ENCODE results near the gene ATIC. TPM values are rescaled to one million over a fixed set of nuclear protein-coding genes. Genes with fewer than 3 reads are reported as not detected.
A peak's percentile ranks its signal among the peaks of the same experiment; 100 is the strongest.

ATIC gene
- total RNA-seq, 1 donor from 2014 or later = 53.2 TPM

DNA sequence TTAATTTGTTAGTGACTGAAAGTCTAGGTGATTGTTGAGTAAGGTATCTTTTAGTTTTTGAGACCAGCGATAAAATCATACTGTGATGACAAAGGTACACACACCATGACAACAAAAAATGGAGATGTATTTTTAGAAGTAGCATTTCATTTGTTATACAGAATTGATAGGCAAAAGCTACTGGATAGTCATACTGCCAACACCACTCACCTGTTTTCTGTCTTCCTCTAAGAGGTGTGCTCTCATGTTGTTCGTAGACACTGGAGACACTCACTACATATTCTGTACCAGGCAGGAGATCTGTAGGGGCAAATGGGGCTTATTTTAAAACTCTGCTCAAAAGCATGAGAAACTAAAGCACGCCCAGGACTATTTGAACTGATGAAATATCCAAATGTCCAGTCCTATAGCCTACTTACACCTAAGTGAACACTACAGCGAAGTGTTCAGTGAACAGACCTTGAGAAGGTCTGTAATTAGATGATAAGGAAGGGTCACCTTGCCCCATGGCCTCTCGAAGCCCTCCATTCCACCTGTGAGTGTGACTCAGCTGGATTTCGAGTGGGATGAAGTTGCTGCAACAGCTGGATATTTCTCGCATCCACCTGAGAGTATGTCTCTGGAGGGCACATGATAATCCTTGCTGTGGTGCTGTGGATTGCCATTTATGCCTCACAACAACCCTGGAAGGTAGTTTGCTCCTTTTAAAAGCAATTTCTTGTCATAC is 76.3 kb downstream of the ATIC start:
- intact Hi-C loops (cut with DNase I) = no loop called here
- ATAC-seq (ENCODE audit: poor library complexity) = no peak
- no peak for DNase-seq

DNA sequence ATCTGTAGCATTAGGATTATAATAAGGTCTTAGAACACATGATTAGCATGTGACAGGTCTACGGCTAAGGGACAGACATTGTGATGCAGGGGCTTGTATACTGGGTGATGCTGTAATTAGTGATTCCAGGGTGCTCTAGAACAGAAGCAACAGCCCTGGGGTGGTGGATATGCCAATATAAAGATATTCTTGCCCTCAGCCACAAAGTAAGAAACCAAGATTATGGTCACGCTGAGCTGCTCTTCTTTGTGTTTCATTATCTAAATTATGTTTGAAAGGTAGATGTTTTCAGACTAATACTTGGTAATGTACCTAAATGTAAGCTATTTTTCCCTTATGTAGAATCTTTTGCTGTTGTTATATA is 78.7 kb downstream of the ATIC start:
- DNase-seq (no peak), ATAC-seq (ENCODE audit: poor library complexity) (no peak)
- intact Hi-C loops (cut with DNase I) = no loop called here

DNA sequence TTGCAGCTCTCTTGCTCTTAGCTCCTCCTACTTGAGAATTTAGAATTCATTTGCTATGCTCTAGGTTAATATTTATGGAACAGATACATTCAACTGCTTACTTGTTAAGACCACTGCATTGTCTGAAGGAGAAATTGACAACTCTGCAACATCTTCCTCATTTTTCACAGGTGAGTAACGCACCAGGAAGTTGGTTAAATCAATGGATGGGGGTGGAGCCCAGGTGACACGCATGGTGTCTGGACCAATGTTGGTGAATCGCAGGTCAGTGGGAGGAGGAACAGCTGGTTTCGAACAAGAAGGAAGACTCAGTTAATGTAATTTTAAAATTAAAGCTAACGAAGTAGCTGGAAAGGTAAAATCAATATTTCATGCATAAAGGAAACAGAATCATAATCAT is 79.7 kb downstream of the ATIC start:
- intact Hi-C loops (cut with DNase I) = no loop called here
- DNase-seq = no peak
- ATAC-seq (ENCODE audit: poor library complexity) = no peak

DNA sequence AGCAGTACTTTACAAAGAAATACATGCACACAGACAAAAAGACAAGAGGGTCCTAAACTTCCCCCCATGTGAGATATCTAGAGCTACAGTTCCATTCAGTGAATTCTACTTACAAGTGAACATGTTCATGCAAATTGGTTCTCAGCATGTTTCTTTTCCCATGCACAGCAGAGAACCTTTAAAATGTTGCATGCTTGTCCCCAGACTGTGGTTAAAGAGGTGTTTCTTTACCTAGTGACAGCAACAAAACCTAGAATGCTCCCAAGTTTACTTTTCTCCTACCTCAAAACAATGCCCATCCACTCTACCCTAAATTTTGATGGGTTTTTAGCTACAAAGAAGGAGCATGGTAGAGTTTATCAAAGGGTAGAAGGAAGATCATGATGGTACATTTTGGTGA is 80.3 kb downstream of the ATIC start:
- no peak for ATAC-seq (ENCODE audit: poor library complexity)
- no peak for DNase-seq
- intact Hi-C loops (cut with DNase I) = no loop called here

DNA sequence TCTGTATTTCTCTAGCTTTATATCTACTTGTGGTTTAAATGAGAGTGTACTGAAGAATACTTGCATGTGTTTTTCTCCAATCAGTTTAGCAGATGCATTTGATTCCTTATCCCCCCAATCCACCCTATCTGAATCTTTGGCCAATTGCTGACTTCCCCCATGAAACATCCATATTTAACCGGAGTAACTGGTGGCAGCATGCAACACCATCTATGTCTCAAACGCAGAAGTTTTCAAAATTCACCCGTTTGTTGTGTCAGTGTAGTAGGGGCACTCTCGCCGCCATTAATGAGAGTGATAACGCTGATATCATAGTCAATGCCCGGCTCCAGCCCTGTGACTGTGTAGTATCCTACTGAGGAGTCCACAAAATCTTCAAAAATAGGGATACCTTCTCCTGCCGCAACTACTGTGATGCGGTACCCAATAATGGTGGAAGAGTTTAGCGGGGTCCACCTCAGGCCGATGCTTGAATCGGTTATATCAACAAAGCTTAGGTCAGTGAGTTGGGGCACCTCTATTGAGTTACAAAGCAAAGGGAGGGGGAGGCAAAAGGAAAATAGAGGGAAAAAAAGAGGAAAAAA is 80.9 kb downstream of the ATIC start:
- no peak for DNase-seq
- ATAC-seq (ENCODE audit: poor library complexity) = no peak
- intact Hi-C loops (cut with DNase I) = no loop called here

DNA sequence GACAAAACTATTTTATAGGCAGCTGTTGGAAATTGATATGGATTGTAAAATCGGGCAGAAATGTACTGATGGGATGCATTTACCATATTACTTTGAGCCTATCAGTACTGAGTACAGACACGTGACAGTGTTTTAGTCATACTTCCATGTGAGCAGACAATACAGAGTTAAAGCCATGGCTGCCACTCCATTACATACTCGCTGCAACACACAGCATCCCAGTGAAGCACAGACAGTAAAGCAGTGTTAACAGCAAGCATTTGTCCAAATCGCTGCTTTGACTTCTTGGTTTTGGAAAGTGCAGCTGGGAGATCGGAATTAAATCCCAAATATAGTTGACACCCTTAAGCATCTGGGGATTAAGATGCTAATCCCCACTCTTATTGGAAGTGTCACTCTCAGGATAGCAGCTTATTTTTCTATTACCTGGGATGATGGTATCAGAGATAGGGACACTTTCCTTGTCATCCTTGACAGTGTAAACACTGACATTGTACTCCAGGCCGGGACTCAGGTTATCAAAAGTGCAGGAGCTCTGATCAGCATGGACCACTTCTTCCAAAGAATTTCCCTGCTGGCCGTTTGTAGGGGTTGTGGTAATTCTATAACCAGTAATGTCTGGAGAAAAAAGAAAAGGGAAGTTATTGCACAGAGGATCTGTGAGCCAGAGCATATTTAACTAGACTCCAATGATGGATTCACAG is 82.4 kb downstream of the ATIC start:
- no peak for DNase-seq
- intact Hi-C loops (cut with DNase I) = no loop called here
- ATAC-seq (ENCODE audit: poor library complexity) = no peak

DNA sequence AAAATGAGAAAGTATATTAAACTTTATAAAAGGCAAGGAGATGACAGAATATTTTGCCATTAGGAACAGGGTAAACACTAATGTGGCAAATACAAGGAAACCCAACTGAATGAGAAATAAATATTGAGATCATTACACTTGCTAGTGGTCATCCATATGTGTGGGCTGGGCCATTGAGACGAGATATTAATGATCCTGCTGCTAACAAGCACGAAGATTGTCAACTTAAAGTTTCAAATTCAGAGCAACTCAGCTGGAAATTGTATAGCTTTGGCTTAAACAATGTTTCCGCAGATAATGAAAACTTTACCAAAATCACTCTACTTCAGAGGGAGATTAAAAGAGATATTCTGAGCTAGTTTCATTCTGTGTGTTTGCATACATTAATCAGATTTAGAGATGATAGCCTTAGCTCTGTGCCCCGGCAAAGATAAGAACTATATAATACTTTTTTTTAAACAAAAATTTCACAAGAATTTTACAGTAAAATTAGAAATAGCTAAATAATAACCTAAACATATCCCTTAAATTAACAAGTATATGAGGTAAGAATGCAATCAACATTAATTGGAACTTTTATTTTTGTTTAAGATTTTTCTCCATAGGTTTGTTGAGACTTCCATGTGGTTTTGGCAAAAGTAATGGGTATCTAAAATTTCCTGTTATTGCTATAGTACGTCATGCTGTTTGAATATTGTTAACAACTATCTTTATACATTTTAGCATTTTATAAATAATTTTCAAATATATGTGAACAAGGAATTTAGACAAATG is 84.0 kb downstream of the ATIC start:
- ATAC-seq (ENCODE audit: poor library complexity) (no peak), DNase-seq (no peak)
- intact Hi-C loops (cut with DNase I) = no loop called here

DNA sequence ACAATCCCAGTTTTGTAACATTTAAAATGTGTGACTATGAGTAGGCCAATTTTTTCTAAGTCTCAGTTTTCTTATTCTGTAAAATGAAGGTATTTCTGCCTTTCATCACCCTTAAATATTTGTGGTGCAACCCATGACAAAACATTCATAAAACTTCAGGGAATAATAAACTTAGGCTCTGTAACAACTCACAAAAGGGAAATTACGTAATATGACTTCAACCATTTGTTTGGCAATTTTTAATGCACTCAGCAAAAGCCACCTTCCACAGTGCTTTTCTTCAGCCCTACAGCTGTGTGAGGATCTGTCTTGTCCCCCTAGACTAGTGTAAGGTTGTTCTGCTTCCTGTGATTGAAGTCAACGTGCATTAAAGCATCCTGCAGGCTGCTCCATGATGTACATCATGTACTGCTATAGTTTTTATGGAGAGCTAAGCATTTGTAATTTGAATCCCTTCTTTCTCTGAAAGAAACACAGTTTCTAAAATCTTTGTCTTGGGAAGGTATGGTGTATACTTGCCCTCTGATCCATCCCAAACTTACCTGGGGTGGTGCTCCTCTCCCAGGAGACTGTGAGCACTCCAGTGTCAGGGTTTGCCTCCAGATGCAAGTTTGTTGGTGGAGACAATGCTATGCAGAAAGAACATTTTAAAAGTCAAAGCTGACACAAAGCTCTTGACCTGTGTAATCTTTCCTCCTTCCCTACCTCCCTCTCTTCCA is 84.9 kb downstream of the ATIC start:
- peak; percentile 73 for ATAC-seq (ENCODE audit: poor library complexity)
- no peak for DNase-seq
- intact Hi-C loops (cut with DNase I) = no loop called here

DNA sequence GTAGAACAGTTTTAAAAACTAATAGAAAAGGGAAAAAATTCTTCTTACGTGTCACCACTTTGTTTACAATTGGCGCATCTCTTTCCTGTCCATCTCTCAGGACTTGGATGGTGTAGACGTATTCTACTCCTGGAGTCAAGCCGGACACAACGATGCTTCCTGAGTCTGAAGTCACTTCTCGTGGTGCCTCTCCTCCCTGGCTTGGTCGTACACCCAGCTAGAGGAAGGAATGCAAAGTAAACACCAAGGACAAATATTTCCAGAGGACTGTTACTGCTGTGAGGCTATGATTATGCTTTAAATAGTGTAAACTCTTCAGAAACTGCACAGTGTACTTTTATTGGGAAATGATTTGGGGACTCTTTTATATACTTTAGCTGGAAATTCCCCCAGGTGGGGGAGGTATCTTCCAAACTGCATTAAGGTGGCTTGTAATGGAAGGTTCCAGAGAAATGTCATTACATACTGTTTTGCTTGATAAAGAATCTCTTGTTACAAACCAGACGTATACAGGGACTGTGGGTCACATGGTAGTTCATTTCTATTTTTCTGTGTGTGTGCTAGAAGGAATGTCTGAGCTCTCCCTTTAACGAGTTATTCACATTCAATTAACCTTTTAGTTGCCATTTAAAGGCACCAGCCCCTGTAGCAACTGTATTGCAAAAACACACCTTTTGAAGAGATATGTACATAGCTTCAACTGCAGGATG is 85.9 kb downstream of the ATIC start:
- no peak for ATAC-seq (ENCODE audit: poor library complexity)
- intact Hi-C loops (cut with DNase I) = no loop called here

DNA sequence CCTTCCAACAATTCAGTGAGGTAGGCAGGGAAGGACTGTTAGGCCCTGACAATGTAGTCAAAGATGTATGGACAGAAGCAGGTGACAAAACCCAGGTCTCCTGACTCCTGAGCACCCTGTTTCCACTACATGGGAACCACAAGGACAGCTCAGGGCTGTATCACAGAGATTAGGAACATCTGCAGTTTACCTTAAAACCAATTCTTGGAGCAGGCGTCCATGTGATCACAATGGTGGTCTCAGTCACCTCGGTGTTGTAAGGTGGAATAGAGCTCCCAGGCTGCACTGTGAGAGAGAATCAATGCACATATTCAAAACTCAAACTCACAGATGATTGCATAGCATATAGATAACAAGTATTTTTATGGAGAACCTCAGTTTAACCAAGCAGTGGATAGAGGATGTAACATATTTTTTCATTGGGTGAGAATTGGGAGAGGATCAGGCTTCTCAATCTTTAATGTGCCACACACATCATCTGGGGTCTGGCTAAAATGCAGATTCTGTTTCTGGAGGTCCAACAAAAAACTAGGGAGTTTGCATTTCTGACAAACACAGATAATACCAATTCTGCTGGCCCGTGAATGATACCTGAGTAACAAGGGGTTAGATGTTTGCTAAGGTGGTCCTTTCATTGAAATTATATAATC is 87.3 kb downstream of the ATIC start:
- DNase-seq (no peak), ATAC-seq (ENCODE audit: poor library complexity) (no peak)
- intact Hi-C loops (cut with DNase I) = no loop called here

More for the DNA sequence above, 85.9 kb downstream of the ATIC start:
- DNase-seq = no peak

Other genes with a start within 250 kb of the ATIC start
- not detected for gene ABCA12, start 173.4 kb upstream of the ATIC start, total RNA-seq
- 77.7 TPM for gene FN1, start 124.0 kb downstream of the ATIC start, total RNA-seq

All from Right ventricle myocardium superior (tissue), 1 donor.